ENCODE results near the gene SH3RF2.
A peak's percentile ranks its signal among the peaks of the same experiment; 100 is the strongest.
"Not testable (repeated sequence)": the region's sequence is repeated elsewhere in the genome, so short reads cannot be mapped to it uniquely, and the experiment has no call there.

SH3RF2 gene

DNA sequence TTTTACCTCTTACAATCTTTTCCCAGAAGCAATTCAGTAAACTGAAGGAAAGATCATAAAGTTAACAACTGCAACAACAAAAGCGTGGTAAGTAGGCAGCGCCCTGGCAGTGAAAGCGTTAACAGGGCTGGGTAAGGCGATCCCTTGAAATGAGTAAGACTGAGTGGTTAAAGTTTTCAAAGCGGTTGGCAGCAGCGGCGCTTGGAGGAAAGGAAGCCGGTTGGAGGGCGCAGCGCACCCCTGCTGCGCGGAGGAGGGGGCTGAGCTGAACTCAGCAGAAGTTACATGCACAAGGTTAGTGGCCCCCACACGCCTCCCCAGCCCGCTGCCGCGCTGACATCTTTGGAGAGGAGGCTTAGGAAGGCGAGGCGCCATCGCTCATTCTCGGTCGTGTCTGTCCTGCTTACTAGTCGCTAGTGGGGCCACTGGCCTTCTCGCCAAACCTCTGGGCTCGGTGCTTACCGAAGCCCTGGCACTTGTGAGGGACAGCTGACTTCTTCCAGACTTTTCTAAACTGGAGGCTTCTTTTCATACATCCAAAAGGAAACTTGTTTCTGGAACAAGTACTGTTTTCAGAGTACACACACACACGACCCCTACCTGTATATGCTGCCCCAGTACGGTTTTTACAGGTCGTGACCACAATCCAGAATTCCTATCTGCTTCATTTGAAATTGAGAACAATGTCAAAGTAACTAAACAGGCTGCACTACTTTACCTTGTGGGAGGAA is at the start of gene SH3RF2:
TSS of gene SH3RF2 (plus strand) at position 178 of the 731 bp plus-strand sequence. CDS start 1,351 bp downstream, outside the sequence.
- peak; percentile 70 for DNase-seq (ENCODE audit: low read depth)

DNA sequence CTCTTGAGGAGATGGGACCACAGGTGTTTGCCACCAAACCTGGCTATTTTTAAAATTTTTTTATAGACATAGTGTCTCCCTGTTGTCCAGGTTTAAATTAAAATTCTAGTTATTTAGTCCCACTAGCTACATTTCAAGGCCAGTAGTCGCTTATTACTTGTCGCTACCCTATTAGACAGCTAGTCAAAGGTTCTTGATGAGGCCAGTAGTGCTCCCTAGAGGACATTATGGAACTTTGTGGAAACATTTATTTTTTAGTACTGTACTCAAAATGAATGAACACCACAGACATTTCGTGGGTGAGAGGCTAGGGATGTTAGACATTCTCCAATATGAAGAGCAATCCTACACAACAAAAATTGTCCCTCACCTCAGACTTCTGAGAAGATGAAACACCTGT is 49.2 kb upstream of the SH3RF2 start:
- DNase-seq (ENCODE audit: low read depth): peak; percentile 28

DNA sequence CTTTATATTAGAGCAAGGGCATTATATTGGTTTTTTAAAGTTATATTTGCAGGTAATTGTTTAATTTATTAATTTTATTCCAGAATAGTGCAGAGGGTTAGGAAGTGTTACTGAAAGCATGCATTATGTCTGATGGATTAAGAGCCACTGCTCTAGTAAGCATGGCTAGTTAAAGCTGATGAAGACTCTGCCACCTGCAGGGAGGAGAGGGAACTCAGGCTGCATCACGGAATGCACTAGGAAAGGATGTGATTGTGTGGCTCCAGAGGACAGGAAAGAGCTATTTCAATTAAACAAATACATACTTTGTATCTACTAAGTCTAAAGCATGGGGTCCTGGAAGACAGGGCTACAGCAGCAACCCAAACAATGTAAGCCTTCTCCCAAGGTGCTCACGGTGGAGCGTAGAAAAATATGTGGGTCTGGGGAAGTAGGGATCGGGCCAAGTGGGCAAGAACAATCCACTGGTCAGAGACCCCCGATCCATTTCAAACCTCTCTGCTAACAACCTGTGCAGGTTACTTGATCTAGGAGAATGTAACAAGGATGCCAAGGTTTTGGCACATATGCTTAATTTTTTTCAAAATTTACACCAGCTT is 48.3 kb upstream of the SH3RF2 start:
- peak; percentile 61 for DNase-seq (ENCODE audit: low read depth)

- DNase-seq (ENCODE audit: low read depth): no peak
Observed at GRCh38 chr5:145889611-145890010, 46.8 kb upstream of the SH3RF2 start.

DNA sequence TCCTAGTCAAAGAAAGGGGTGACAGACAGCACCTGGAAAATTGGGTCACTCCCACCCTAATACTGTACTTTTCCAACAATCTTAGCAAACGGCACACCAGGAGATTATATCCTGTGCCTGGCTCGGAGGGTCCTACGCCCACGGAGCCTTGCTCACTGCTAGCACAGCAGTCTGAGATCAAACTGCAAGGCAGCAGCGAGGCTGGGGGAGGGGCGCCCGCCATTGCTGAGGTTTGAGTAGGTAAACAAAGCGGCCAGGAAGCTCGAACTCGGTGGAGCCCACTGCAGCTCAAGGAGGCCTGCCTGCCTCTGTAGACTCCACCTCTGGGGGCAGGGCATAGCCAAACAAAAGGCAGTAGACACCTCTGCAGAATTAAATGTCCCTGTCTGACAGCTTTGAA is 45.0 kb upstream of the SH3RF2 start:
- DNase-seq (ENCODE audit: low read depth): not testable (repeated sequence)

DNA sequence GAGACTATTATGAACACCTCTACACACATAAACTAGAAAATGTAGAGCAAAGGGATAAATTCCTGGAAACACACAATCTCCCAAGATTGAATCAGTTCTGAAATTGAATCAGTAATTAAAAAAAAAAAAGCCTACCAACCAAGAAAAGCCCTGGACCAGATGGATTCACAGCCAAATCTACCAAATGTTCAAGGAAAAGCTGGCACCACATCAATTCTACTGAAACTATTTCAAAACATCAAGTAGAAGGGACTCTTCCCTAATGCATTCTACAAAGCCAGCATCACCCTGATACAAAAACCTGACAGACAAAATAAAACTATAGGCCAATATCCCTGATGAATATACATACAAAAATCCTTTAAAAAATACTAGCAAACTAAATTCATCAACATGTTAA is 38.2 kb upstream of the SH3RF2 start:
- DNase-seq (ENCODE audit: low read depth): no peak

- DNase-seq (ENCODE audit: low read depth): no peak
Observed at GRCh38 chr5:145902421-145902820, 34.0 kb upstream of the SH3RF2 start.

DNA sequence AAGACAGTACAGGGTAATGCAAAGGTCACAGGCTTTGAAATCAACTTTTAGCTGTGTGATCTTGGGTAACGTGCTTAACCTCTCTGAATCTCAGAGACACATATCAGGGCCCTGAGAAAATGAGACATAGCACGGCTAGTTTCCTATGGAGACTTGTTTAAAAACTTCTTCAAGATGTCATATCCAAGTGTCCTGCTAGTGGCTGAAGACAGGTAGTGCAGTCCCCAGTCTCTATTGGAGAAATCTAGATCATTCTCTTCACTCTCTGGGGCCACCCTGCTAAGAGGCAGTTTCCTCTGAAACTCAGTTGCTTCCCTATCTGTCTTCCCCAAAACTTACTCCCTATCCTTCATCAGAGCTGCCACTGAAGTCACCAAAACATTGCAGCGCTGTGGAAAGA is 33.3 kb upstream of the SH3RF2 start:
- no peak for DNase-seq (ENCODE audit: low read depth)

DNA sequence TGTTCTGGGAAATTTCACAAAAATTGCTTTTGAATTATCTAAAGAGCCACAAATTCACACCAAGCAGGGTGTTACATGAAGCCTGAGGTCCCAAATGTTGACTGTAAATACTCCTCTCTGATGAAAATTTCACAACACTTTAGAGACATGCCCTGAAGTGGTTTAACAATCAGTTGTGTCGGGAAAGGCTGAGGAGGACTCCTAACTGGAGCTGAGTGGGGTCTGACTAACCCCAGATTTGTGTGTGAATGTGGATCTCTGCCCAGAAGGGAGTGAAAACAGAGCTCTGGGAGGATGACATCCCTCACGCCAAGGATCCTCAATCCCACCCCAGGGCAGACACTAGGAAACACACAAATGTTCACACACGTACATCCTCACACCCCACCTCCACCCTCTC is 32.5 kb upstream of the SH3RF2 start:
- peak; percentile 84 for DNase-seq (ENCODE audit: low read depth)

- no peak for DNase-seq (ENCODE audit: low read depth)
Observed at GRCh38 chr5:145904743-145905142, 31.6 kb upstream of the SH3RF2 start.

DNA sequence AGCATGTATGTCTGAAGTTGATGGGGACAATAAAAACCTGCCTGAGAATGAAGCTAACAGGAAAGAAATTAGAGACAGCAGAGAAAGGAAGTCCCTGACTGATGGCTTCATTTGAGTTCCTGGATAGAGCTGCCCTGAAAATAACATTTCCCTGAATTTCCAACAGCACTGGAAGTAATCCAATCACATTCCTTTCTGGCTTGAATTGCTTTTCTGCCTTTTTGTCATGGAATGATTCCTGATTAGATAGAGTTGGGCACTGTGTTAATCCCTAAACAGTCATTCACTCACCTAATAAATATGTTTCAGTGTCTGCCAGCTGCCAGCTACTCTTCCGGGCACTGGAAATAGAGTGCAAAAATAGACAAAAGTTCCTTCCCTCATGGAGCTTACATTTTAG is 30.0 kb upstream of the SH3RF2 start:
- DNase-seq (ENCODE audit: low read depth): no peak

GRCh38 chr5:145908206-145908960 is 28.0 kb upstream of the SH3RF2 start:
- no peak for DNase-seq (ENCODE audit: low read depth)

- no peak for DNase-seq (ENCODE audit: low read depth)
Observed at GRCh38 chr5:145911164-145911563, 25.2 kb upstream of the SH3RF2 start.

- DNase-seq (ENCODE audit: low read depth): no peak
Observed at GRCh38 chr5:145912019-145912418, 24.4 kb upstream of the SH3RF2 start.

- no peak for DNase-seq (ENCODE audit: low read depth)
Observed at GRCh38 chr5:145912594-145912993, 23.8 kb upstream of the SH3RF2 start.

- DNase-seq (ENCODE audit: low read depth): no peak
Observed at GRCh38 chr5:145913701-145914100, 22.7 kb upstream of the SH3RF2 start.

DNA sequence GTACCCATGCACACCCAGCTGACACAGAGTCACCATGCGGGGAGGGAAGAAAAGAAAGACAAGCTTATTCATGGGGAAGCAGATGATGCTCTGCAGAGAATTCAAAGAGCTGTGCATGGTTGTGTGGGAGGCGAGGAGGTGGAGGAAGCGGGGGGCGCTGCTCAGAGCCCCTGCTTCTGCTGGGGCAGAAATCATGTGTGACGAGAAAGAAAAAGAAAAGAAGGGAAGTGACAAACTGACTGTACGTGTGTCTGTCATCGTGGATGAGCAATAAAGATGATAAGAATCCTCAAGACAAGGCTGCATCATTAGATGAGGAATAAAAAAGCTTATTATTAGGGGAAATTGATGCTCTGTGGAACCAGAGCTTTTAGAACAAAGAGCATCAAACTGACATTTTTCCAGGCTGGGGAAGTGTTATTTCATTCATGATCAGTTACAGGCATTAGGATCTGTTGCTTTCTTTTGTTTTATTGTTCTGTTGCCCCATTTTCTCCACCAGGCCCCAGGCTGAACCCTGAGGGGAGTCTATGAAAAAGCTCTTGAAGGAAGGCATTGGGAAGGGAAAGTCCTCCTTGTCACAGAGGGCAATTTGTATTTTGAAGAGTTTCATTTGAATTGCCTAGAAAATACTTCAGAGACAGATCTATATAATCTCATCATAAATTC is 20.3 kb upstream of the SH3RF2 start:
- no peak for DNase-seq (ENCODE audit: low read depth)

DNA sequence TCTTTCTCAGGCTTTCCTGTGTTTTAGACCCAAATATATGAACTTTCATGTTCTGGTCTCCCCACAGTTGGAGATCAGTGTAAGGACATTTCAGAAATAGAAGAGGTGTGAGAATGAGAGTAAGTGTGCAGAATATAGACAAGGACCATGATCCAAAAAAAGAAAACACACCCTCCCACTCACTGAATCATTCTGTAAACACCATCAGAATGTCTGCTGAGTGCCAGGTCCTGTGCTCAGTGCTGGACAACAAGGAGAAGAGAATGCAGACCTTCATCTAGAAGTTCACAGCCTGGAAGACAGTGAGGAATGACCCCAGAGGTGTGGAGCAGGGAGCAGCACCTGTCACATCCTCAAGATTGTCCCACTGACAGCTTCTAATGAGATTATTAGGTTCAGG is 19.1 kb upstream of the SH3RF2 start:
- no peak for DNase-seq (ENCODE audit: low read depth)

GRCh38 chr5:145918397-145918796 is 18.0 kb upstream of the SH3RF2 start:
- DNase-seq (ENCODE audit: low read depth): no peak

DNA sequence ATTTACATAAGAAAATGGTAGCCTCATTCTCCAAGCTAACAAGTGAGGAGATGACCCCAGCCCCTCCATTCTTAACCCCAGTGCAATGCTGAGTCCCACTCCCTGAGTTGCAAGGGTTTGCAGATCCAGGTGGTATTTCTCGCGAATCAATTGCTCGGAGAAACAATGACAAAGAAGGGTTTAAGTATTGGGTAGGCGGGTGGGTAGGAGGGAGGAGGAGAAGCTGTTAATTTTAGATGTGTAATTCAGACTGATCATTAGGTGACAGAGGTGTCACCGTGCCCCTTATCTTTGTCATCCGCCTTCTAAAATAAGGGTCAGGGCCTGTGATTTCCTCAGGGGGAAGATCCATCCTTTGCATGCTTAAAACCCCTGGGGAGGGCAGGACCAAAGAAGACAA is 17.0 kb upstream of the SH3RF2 start:
- DNase-seq (ENCODE audit: low read depth): no peak

GRCh38 chr5:145920542-145921210 is 15.7 kb upstream of the SH3RF2 start:
- no peak for DNase-seq (ENCODE audit: low read depth)

DNA sequence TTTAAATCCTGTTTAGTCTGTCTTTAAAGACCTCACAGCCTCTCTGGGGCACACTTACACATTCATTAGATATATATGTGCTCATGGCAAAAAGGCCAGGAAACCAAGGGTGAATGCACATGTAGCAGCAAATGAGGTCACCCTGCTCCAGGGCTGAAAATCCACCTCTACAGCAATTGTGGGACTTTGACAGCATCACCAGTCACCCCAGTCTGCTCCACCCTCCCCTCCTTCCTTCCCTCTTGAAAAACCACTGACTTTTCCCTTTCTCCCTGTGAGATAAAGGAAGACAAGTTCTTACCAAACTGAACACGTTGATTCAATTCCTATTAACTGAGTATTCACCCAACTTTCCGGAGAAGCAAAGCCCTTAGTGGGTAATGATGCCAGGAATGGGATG is 15.2 kb upstream of the SH3RF2 start:
- no peak for DNase-seq (ENCODE audit: low read depth)

All from amniotic epithelial cell (primary cell).